ENCODE measurements around the gene AMPD3. TPM values are rescaled to one million over a fixed set of nuclear protein-coding genes. Genes with fewer than 3 reads are reported as not detected.

Gene AMPD3
- polyA plus RNA-seq, 3 donors from 2014 or later = 2.5 to 4.9 (median 4.0) TPM

DNA sequence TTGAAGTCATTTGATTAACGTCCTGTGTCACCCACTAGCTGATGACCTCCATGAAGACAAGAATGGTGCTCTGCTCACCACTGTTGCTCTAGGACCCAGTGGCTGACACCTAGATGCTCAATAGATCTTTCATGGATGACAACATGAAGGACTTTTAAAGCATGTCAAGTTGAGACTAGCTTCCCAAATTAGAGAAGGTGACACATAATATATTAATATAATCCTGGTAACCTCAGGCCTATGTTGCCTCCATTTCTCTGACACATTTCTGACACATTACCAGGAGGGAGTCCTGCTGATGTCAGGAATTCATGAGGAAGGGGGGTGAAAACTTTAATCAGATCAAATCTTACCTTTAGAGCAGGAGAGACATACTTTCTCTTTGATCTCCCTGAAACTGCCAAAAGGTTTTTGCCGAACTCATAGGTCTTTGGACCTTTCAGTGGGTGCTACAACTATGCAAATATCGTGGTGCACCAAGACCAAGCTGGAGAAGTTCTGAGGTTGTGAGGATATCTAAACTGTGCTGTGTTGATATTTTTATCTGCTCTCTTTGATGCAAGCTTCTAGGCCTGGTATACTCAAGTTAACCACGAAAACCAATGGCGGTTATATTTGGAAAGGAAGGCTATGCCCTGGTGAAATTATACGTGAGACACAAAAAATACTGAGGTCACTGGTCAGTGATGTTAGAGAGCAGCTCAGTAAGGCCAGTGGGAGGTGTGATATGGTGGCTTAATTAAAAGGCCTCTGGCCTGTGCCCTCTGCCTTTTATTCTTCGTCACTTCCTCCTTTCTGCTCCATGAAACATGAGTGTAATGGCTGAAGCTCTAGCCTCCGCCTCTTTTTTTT is 13.2 kb upstream of the AMPD3 start:
- H3K4me3 Mint-ChIP-seq = peak overlapping the region; percentile 47 to 74 (median 59)
- DNase-seq = peak; percentile 70 to 73 (median 71)
- H3K4me1 Mint-ChIP-seq = peaks cover 26 to 29% of the 10 kb centered on the region in 2 donors
- H3K27ac Mint-ChIP-seq = peak overlapping the region in 5 of 6 donors; percentile 46 to 77 (median 56)
- H3K36me3 Mint-ChIP-seq = no peaks in the 10 kb centered on the region
- peaks cover 16 to 28% (median 19%) of the 10 kb centered on the region in 3 donors for H3K27me3 Mint-ChIP-seq (ENCODE audit: low read depth in 3 of 3)
- H3K9me3 Mint-ChIP-seq = no peaks in the 10 kb centered on the region

- peaks cover 35 to 40% of the 10 kb centered on the region in 2 donors for H3K4me1 Mint-ChIP-seq
- H3K27ac Mint-ChIP-seq = no peak overlapping the region
- no peaks in the 10 kb centered on the region for H3K9me3 Mint-ChIP-seq
- no peak for DNase-seq
- H3K27me3 Mint-ChIP-seq (ENCODE audit: low read depth in 3 of 3) = peaks cover 11 to 31% (median 20%) of the 10 kb centered on the region in 3 donors
- no peak overlapping the region for H3K4me3 Mint-ChIP-seq
- no peaks in the 10 kb centered on the region for H3K36me3 Mint-ChIP-seq
Observed at GRCh38 chr11:10443152-10443551, 11.9 kb upstream of the AMPD3 start.

DNA sequence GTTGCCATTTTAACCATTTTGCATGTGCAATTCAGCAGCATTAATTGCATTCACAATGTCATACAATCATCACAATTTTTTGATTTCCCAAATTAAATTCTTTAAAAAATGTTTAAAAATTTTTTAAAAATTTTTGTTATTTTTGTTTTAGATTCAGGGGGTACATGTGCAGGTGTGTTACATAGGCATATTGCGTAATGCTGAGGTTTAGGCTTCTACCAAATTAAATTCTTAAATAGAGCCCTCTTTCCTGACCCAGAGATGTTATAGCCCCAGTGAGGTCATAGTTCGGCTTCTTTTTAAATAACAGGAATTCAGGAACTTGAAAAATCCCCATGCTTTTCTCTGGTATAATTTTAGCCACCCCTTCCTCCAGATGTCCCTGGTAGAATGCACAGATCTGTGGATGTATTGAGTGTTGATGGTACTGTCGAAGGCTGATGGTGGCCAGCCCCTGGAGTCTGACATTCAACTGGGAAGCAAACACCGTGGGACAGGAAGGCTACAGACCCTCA is 11.3 kb upstream of the AMPD3 start:
- H3K27me3 Mint-ChIP-seq (ENCODE audit: low read depth in 3 of 3) = peaks cover 11 to 30% (median 18%) of the 10 kb centered on the region in 3 donors
- DNase-seq = no peak
- H3K36me3 Mint-ChIP-seq = no peaks in the 10 kb centered on the region
- H3K4me1 Mint-ChIP-seq = peaks cover 37 to 41% of the 10 kb centered on the region in 2 donors
- H3K27ac Mint-ChIP-seq = no peak overlapping the region
- H3K9me3 Mint-ChIP-seq = no peaks in the 10 kb centered on the region
- H3K4me3 Mint-ChIP-seq = no peak overlapping the region

GRCh38 chr11:10444725-10445315 is 10.2 kb upstream of the AMPD3 start:
- H3K36me3 Mint-ChIP-seq = no peaks in the 10 kb centered on the region
- no peak overlapping the region for H3K27ac Mint-ChIP-seq
- no peaks in the 10 kb centered on the region for H3K9me3 Mint-ChIP-seq
- DNase-seq = no peak
- no peak overlapping the region for H3K4me3 Mint-ChIP-seq
- peaks cover 10 to 30% (median 16%) of the 10 kb centered on the region in 3 donors for H3K27me3 Mint-ChIP-seq (ENCODE audit: low read depth in 3 of 3)
- H3K4me1 Mint-ChIP-seq = peaks cover 44 to 50% of the 10 kb centered on the region in 2 donors

DNA sequence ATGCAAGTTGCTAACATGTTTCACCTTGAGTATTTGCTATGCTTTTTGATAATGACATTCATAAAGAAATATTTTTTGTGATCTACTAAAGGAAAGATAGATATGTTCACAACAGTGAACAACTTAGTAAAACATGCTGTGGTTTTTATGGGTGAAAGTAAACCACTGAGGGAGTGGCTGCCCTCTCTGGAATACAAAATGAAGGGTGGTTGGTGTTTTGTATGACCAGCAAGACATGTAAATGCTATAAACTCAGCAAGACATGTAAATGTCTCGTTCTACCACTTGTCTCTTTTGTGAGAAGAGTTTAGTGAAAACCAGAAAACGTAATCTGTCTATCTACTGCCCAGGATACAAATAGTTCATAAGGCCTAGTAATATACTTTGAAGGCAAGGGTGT is 7.6 kb upstream of the AMPD3 start:
- H3K27ac Mint-ChIP-seq = no peak overlapping the region
- H3K4me3 Mint-ChIP-seq = no peak overlapping the region
- H3K4me1 Mint-ChIP-seq = peaks cover 46 to 49% of the 10 kb centered on the region in 2 donors
- no peaks in the 10 kb centered on the region for H3K9me3 Mint-ChIP-seq
- DNase-seq = no peak
- H3K27me3 Mint-ChIP-seq (ENCODE audit: low read depth in 3 of 3) = peaks cover 6 to 24% (median 19%) of the 10 kb centered on the region in 3 donors
- no peaks in the 10 kb centered on the region for H3K36me3 Mint-ChIP-seq

DNA sequence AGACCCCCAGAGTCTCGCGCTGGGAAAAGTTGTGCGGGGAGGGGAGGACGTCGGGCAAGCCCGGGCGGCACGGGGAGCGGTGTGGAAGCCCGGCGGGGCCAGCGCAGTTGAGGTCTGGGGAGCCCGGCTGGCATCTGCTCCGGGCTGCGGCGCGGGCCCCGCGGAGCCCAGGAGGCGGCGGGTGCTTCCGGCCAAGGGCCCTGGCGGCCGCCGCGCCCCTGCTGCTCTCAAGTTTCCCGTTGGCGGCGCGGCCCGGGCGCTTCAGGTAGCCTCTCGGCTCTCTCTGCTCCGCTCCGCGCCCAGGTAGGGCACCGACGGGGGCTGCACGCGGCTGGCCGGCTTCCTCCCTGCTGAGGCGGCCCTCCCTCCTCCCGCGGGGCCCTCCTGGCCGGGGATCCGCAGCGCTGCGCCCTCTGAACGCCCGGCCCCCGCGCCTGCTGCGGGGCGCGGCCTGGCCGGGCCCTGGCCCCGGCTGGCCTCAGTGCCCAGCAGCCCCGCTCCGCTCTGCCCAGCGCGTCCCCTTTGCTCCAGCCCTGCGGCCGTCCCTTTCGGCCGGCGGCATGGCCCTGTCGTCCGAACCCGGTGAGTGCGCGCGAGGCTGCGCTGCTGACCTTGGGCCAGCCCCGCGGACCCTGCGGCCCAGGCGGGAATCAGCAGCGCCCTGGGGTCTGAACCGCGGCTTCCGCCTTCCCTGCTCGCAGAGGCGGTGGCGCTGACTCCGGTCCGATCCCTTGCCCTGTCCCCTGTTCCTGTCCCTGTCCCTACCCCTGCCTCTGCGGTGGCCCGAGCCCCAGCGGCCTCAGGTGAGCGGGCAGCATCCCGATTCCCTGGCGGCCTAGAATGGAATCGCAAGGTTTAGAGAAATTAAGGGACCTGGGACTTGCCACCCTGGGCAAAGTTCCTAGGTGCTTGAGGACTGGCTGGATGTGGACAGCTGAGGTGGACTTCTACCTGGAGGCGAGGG is 4.3 kb upstream of the AMPD3 start:
- Mint-ChIP-seq H3K27me3 (ENCODE audit: low read depth in 3 of 3) (peaks cover 6 to 23% (median 13%) of the 10 kb centered on the region in 3 donors), H3K9me3 (no peaks in the 10 kb centered on the region), H3K4me1 (peaks cover 46 to 47% of the 10 kb centered on the region in 2 donors), H3K27ac (peak overlapping the region in 4 of 6 donors; percentile 57 to 88 (median 79)), H3K4me3 (peak overlapping the region; percentile 80 to 90 (median 89)), H3K36me3 (no peaks in the 10 kb centered on the region)
- peak; percentile 32 to 45 (median 38) for DNase-seq

DNA sequence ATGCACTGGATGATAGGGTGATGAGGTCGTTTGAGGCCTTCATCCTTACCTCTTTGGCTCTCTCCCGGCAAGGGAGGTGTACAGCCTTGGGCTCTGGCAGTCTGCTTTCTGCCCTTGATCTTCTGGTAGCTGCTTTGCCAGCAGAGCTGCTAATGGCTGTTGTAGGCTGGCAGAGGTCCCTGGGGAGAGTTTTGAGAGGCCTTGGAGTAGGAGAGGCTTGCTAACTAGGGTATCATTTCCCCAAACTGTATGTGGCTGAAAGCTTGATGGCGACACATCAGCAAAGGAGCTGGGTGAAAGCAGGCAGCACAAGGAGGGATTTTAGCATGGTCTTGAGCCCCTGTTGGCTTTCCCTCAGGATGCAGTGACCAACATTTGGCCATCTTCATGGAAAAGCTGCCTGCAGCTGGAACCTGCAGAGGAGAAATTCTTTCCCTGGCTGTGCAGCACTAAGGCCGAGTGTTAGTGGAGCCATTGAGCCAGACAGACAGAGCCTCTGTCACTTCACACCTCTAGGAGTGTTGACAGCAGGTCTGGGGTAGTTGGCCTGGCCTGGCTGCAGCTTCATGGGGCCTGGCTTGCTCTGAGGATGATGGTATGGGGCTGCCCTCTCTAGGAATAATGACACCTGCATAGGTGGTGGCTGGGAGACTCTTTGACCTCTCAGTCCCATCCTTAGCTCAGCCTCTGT is 3.5 kb upstream of the AMPD3 start:
- Mint-ChIP-seq H3K27ac (peak overlapping the region in 4 of 6 donors; percentile 36 to 81 (median 66)), H3K4me3 (peak overlapping the region; percentile 76 to 84 (median 77)), H3K4me1 (peaks cover 54 to 55% of the 10 kb centered on the region in 2 donors), H3K9me3 (no peaks in the 10 kb centered on the region), H3K36me3 (no peaks in the 10 kb centered on the region), H3K27me3 (ENCODE audit: low read depth in 3 of 3) (peaks cover 6 to 21% (median 13%) of the 10 kb centered on the region in 3 donors)
- no peak for DNase-seq

GRCh38 chr11:10452211-10452767 is 2.8 kb upstream of the AMPD3 start:
- no peak for DNase-seq
- H3K4me3 Mint-ChIP-seq = peak overlapping the region; percentile 44 to 84 (median 77)
- peaks cover 59 to 60% of the 10 kb centered on the region in 2 donors for H3K4me1 Mint-ChIP-seq
- H3K27ac Mint-ChIP-seq = peak overlapping the region in 2 of 6 donors; percentile 2 to 81
- no peaks in the 10 kb centered on the region for H3K36me3 Mint-ChIP-seq
- no peaks in the 10 kb centered on the region for H3K9me3 Mint-ChIP-seq
- peaks cover 6 to 23% (median 13%) of the 10 kb centered on the region in 3 donors for H3K27me3 Mint-ChIP-seq (ENCODE audit: low read depth in 3 of 3)

GRCh38 chr11:10453261-10453660 is 1.8 kb upstream of the AMPD3 start:
- no peak for DNase-seq
- Mint-ChIP-seq H3K4me3 (no peak overlapping the region), H3K9me3 (no peaks in the 10 kb centered on the region), H3K27ac (no peak overlapping the region), H3K36me3 (no peaks in the 10 kb centered on the region), H3K4me1 (peaks cover 53 to 60% of the 10 kb centered on the region in 2 donors), H3K27me3 (ENCODE audit: low read depth in 3 of 3) (peaks cover 3 to 21% (median 13%) of the 10 kb centered on the region in 3 donors)

- Mint-ChIP-seq H3K9me3 (no peaks in the 10 kb centered on the region), H3K27me3 (ENCODE audit: low read depth in 3 of 3) (peaks cover 2 to 19% (median 8%) of the 10 kb centered on the region in 3 donors), H3K4me1 (peaks cover 55 to 62% of the 10 kb centered on the region in 2 donors), H3K36me3 (no peaks in the 10 kb centered on the region), H3K27ac (peak overlapping the region; percentile 68 to 85 (median 81)), H3K4me3 (peak overlapping the region; percentile 76 to 90 (median 86))
- peak; percentile 35 to 52 (median 36) for DNase-seq
Observed at GRCh38 chr11:10455637-10456487, 798 bp downstream of the AMPD3 start.

DNA sequence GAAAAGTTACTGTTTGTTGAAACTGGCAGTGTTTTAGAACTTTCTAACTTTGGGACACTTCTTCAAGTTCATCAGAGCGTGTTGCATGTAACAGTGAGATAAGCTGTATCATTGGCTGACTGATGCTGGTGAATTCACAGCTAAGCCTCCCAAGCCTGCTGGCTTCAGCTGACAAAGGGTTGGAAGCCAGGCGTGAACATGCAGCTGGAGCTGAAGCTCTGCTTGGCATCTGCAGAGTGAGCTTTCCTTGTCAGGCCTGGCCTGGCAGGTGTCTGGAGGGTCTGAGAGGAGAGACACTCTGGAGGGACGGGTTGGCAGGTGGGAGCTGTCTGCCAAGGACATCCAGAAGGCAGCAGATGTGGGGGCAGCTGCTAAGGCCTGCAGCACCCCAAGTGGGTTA is 1.5 kb downstream of the AMPD3 start:
- peak overlapping the region; percentile 68 to 85 (median 81) for H3K27ac Mint-ChIP-seq
- H3K4me1 Mint-ChIP-seq = peaks cover 50 to 57% of the 10 kb centered on the region in 2 donors
- no peak for DNase-seq
- H3K27me3 Mint-ChIP-seq (ENCODE audit: low read depth in 3 of 3) = peaks cover 2 to 17% (median 5%) of the 10 kb centered on the region in 3 donors
- H3K9me3 Mint-ChIP-seq = no peaks in the 10 kb centered on the region
- peak overlapping the region; percentile 76 to 90 (median 86) for H3K4me3 Mint-ChIP-seq
- H3K36me3 Mint-ChIP-seq = no peaks in the 10 kb centered on the region

Measured in immature natural killer cell (primary cell).